ENCODE measurements around the gene RABGAP1L. TPM values are rescaled to one million over a fixed set of nuclear protein-coding genes. Genes with fewer than 3 reads are reported as not detected.

RABGAP1L gene
- total and polyA plus RNA-seq, 10 of the 15 experiments (the other 5 are each of a cell fraction or from before 2014, with no cell fraction given), result 5.8 to 194 (median 113) TPM

- Histone ChIP-seq H3K4me3 (no peak overlapping the region), H3K27me3 (replicated peaks in 1 of 2; ENCODE audit: control insufficient read depth in 2 of 2, insufficient read depth in 2 of 2, low read length in 1 of 2) (no peaks in the 10 kb centered on the region), H3K27ac (ENCODE audit: control insufficient read depth, insufficient read depth) (no peak overlapping the region), H3K9me3 (replicated peaks; ENCODE audit: control insufficient read depth, insufficient read depth, low read length) (no peaks in the 10 kb centered on the region), H3K4me1 (ENCODE audit: control insufficient read depth, insufficient read depth, low read length) (peaks cover 4% of the 10 kb centered on the region), H4K20me1 (ENCODE audit: control insufficient read depth, insufficient read depth) (no peaks in the 10 kb centered on the region), H3K4me2 (ENCODE audit: control insufficient read depth, insufficient read depth) (no peak overlapping the region), H3K36me3 (ENCODE audit: control insufficient read depth in 2 of 2, insufficient read depth in 2 of 2, low read length in 1 of 2) (no peaks in the 10 kb centered on the region), H3K79me2 (ENCODE audit: control insufficient read depth, insufficient read depth, low read length) (no peaks in the 10 kb centered on the region), H3K9ac (ENCODE audit: control insufficient read depth, insufficient read depth, low read length) (no peak overlapping the region), H2AFZ (ENCODE audit: control insufficient read depth, low read depth, low read length) (no peak overlapping the region)
- BruUV-seq (replicated peaks), result no TSS peak
- DNase-seq (ENCODE audit: low read depth, low spot score) (no peak), FAIRE-seq (no peak), ATAC-seq (peak; percentile 48; the same call in 2 of the 3 replicates)
- POLR2A ChIA-PET, result no interaction called here
- CTCF ChIA-PET, result interaction anchor here (0.6 to 4.6 kb wide), 11 partner anchors 9 to 1985 kb away, joined by 3 to 53 read pairs (median 4); no protein-coding TSS in a partner anchor
- intact Hi-C loops (cut with micrococcal nuclease; ENCODE audit: unreplicated experiment) (loop anchor here (1.0 to 10.0 kb wide), 4 partner anchors 312 to 1984 kb away; no protein-coding TSS in a partner anchor), in situ Hi-C loops (cut with MboI) (loop anchor here (25.0 kb wide), 1 partner anchor 639 kb away; no protein-coding TSS in a partner anchor)
- RAD21 ChIA-PET (ENCODE audit: unreplicated experiment), result interaction anchor here (0.6 to 1.8 kb wide), 3 partner anchors 231 to 464 kb away, joined by 3 to 17 read pairs (median 3); no protein-coding TSS in a partner anchor
- peak; percentile 27 to 40 (median 29); a peak in 4 of 6 replicates for TF ChIP-seq CTCF (IDR thresholded peaks at IDR 0.05 in 2 of 3, conservative IDR thresholded peaks at IDR 0.05 in 1 of 3; ENCODE audit: control insufficient read depth in 2 of 3, extremely low read depth in 1 of 3, insufficient read depth in 1 of 3, low read depth in 3 of 3, low read length in 3 of 3)
- TF ChIP-seq NR2F1 (conservative IDR thresholded peaks at IDR 0.05), result no peak
- TF ChIP-seq SIX5 (IDR thresholded peaks at IDR 0.05; ENCODE audit: low read depth, low read length, severe bottlenecking), result peak; percentile 13
- peak; percentile 41; the same call in 1 of the 2 replicates for TF ChIP-seq RAD21 (IDR thresholded peaks at IDR 0.05; ENCODE audit: insufficient read depth, low read depth, low read length)
- TF ChIP-seq SMC3 (IDR thresholded peaks at IDR 0.05; ENCODE audit: borderline replicate concordance, low read length), result peak; percentile 58; the same call in 1 of the 2 replicates
- TF ChIP-seq SKIL (IDR thresholded peaks at IDR 0.05; ENCODE audit: low read depth, poor library complexity, severe bottlenecking), result no peak
- TF ChIP-seq MEF2A (IDR thresholded peaks at IDR 0.05; ENCODE audit: insufficient read depth, low read depth, low read length), result peak; percentile 84; the same call in 1 of the 2 replicates
- 0 out of 2 replicates have a peak, but pooled peaks have one; percentile 51 for TF ChIP-seq NFIC (IDR thresholded peaks at IDR 0.05; ENCODE audit: low read depth, low read length)
- peak; percentile 54 for TF ChIP-seq RUNX3 (IDR thresholded peaks at IDR 0.05; ENCODE audit: low read length)
- 50% methylated on average over 2 of the region's 2 CpGs for WGBS (ENCODE audit: insufficient coverage, insufficient replicate concordance, low lambda C conversion rate, missing lambda C conversion rate)
- SMC1A ChIA-PET (ENCODE audit: uncharacterized antibody, unreplicated experiment), result interaction anchor here (0.8 to 2.7 kb wide), 3 partner anchors 17 to 467 kb away, joined by 3 to 17 read pairs (median 4); no protein-coding TSS in a partner anchor
Observed at GRCh38 chr1:174726167-174726879, 567.0 kb downstream of the RABGAP1L start.

All from GM12878 (cell line).